Central memory CD4-positive, alpha-beta T cell (primary cell): ENCODE data around the gene FOLR3.
"Not testable (repeated sequence)": the region's sequence is repeated elsewhere in the genome, so short reads cannot be mapped to it uniquely, and the experiment has no call there.

Source experiments
- DNase-seq: peaks from one replicate; pipeline ENCODE4 v3.0.0; 2022

Gene FOLR3

DNA sequence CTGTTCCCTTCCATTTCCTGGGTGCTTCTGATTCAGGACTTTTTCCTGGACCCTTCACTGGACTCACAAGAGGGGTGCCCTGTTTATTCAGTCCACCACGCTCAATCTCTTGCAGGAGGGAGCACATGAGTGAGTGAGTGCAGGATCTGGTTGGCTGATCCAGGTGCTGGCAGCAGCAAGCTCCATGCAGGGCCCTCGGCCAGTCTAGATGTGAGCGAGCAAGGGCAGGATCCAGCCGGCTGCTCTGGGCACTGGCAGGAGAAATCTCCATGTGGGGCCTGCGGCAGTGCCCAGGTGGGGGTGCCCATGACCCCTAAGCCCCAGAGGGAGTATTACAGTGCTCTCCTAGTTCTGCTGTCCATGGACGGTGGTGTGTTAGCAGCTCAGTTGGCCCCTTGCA is 11.5 kb upstream of the FOLR3 start:
- no peak for DNase-seq

DNA sequence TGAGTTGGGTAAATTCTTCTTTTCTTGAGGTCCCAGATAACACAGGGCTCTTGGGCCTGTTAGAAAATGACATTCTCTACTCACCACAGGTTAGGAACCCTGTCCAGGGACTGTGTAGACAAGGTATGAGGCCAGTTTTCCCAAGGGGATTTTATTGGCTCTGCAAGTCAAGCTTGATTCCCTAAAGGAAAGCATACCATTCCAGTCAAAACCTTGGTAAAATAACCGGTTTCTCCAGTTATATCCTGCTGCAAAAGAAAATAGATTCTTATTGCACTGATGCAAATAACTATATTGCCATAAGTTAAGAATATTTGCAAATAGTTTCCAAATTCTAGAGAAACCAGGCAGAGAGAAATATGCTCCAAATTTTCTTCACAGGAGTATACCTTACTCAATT is 9.6 kb upstream of the FOLR3 start:
- no peak for DNase-seq

DNA sequence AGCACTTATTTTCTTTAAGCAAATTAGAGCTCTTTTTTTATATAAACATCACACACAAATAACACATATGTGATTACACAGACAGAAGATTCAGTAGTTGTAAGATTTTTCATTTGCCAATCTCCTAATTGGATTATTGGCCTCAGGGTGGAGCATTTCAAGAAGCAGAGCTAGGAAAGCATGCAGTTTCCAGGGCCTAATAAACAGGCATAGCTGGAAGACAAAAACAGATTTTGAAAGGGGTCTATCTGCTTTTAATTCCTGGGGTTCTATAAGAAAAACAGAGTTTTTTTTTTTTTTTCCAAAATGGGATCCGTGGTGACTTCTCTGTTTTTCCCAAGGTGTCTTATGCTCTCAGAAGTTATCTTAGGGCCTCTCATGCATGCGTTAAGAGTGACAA is 7.6 kb upstream of the FOLR3 start:
- DNase-seq = no peak

DNA sequence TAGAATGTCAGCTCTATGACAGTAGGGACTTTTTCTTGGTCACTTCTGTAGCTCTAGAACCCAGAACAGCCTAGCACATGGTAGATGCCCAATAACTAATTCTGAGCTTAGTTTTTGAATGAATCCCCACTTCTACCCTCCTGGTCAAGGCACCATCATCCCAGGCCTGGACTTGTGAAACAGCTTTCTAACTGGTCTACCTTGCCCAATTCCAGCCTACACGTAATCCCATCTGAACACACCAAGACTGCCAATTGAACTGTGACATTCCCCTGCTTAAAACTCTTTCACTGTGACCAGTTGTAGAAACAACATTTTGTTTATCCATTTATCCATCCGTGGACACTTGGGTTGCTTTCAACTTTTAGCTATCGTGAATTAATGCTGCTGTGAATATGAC is 6.1 kb upstream of the FOLR3 start:
- DNase-seq = no peak

DNA sequence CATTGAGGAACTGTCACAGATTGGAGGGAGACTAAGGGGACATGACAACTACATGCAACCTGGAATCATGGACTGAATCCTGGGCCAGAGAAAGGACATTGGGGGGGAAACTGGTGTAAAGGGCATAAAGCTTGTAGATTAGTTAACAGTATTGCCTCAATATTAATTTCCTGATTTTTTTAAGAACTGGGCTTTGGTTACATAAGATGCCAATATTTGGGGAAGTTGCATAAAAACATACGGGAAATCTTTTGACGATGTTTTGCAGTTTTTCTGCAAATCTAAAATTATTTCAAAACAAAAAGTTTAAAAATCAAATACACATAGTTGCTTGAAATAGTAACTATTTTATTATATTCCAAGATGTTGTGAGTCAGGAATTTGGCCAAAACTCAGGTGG is 2.9 kb upstream of the FOLR3 start:
- no peak for DNase-seq

DNA sequence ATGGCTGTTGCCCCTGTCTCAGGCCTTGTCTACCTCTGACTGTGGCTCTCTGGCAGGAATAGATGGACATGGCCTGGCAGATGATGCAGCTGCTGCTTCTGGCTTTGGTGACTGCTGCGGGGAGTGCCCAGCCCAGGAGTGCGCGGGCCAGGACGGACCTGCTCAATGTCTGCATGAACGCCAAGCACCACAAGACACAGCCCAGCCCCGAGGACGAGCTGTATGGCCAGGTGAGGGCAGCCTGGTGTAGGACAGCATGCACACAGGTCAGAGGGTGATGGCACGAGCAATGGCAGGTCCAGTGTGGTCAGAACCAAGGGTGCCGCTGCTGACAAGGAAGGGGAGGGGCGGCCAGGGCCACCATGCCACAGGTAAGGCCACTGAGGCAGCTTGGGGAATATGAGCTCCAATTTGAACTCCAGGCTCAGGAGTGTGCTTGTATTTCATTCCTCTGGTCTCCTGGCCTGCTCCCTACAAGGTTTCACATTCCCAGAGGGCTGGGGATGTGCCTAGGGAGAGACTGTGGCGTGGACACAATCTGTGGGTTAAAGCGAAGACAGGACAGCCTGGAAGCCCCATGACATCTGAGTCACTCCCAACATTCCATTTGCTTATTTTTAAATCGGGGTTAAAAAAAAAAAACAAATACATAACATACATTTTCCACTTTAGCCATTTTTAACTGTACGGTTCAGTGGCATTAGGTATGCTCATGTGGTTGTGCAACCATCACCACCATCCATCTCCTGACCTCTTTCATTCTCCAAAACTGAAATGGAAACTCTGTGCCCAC is 562 bp downstream of the FOLR3 start:
- no peak for DNase-seq

DNA sequence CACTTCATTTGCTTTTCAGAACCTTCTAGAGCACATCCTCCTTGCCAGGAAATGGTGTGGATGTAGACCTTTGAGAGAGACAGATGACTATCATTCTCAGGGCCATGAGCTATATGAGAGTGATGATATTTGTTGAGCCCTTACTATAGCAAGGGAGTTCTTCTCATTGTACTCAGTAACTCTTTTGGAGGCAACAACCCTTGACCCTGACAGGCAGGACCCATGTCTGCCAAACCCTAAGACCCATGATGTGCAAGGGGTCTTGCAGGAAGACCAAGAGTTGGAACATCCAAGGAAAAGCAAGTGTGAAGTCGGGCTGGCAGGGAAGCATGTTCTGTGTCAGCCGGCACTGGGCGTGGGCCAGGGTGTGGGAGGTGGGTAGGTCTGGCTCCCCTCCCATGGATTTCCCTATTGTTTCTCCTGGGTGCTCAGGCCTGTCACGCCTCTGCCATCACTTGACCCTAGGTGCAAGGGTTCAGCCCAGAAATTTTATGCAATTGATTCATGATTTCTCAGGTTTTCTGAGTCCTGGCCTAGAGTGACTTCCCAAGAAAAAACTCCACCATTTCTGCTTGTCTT is 1.2 kb downstream of the FOLR3 start:
- DNase-seq = no peak

DNA sequence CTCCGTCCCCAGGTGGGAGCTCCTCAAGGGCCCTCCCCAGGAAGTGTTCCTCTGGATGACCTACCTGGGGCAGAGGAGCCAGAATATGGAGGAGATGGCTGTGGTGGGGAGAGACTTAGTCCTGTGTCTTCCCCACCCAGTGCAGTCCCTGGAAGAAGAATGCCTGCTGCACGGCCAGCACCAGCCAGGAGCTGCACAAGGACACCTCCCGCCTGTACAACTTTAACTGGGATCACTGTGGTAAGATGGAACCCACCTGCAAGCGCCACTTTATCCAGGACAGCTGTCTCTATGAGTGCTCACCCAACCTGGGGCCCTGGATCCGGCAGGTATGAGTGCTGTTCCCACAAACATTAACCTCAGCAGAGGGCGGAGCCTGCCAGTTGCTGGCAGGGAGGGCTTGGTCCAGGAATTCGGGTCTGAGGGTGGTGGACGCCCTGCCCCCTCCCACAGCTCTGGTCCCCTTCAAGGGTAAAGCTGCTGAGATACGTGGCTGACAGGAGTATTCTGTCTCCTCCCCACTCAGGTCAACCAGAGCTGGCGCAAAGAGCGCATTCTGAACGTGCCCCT is 3.4 kb downstream of the FOLR3 start:
- DNase-seq = no peak

DNA sequence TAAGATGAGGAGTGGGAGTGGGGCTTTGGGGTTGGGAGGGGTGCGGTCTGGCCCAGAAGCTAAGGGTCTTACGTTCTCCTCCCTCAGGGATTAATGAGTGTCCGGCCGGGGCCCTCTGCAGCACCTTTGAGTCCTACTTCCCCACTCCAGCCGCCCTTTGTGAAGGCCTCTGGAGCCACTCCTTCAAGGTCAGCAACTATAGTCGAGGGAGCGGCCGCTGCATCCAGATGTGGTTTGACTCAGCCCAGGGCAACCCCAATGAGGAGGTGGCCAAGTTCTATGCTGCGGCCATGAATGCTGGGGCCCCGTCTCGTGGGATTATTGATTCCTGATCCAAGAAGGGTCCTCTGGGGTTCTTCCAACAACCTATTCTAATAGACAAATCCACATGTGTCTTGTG is 4.0 kb downstream of the FOLR3 start:
- no peak for DNase-seq

DNA sequence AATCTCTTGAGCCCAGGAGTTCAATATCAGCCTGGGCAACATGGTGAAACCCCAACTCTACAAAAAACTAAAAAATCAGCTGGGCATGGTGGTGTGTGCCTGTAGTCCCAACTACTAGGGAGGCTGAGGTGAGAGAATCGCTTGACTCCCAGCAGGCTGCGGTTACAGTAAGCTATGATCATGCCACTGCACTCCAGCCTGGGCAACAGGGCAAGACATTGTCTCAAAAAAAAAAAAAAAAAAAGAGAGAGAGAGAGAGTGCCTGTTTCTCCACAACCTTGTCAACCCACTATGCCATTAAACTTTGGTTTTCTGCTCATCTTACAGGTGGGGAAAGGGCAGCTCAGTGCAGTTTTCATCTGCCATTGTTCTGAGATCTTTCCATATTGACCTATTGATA is 5.1 kb downstream of the FOLR3 start:
- no peak for DNase-seq

DNA sequence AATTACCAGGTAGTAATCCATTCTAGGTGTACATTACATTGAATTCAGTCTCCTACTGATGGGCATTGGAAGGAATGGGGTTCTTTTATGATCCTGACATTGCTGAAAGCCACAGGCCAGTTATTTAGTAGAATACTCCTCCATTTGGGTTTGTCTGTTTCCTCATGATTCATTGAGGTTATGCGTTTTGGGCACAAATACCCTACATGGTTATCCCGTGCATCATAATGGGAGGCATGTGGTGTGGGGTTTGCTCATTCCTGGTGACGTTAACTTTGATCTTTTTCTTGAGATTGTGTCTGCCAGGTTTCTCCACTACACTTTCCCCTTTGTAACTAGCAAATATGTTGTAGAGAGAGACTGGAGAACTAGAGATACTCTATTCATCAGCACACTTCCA is 5.5 kb downstream of the FOLR3 start:
- DNase-seq = no peak

DNA sequence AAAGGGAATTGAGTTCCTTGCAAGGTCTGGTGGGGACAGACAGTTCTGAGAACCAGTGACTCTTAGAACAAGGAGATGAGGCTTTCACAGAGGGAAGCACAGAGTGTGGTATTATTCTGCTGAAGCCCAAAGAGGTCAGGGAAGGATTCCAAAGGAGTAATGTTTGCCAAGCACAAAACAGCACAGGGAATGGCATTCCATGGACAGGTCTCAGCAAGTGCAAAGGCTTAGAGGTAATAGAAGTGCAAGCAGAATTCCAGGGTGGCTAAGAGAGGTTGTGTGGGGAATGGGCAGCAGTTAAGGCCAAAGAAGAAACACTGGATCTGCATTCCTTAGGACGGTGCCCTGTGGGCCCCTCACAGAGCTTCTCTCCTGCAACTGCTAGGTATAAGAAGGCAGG is 6.6 kb downstream of the FOLR3 start:
- not testable (repeated sequence) for DNase-seq

DNA sequence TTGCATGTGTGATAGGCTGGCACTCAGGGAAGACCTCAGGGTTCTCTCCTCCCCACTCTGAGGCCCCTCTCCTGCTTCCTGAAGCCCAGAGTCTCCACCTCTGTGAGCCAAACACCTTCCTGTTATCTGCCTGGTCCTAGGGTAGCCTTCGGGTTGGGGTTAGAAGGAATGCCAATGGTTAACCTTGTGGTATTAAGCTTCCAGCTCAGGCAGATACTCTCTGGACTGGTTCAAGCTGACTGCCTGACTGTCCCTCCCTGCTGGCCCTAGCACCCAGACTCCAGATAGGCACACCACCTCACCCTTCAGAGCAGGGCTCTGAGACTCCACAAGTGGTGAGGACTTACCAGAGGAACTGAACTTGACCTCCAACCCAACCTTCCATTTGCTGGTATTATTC is 7.0 kb downstream of the FOLR3 start:
- not testable (repeated sequence) for DNase-seq

DNA sequence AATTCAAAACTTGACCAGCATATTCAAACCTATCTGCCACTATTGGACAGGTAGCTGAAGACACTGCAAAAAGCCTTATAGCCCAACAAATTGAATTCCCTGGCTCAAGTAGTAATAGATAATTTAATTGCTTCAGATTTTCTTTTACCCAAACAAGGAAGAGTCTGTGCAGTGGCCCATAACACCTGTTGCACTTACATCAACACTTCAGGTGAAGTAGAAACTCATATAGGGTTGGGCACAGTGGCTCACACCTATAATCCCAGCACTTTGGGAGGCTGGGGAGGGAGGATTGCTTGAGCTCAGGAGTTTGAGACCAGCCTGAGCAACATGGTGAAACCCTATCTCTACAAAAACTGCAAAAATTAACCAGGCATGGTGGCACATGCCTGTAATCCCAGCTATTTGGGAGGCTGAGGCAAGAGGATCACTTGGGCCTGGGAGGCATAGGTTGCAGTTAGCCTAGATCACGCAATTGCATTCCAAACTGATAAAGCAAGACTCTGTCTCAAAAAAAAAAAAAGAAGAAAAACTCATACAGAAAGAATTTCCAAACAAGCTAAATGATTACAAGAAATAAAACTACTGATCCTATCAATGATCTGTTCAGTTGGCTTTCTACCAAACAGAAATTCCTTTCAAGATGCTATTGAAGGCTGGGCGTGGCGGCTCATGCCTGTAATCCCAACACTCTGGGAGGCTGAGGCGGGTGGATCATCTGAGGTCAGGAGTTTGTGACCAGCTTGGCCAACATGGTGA is 9.5 kb downstream of the FOLR3 start:
- no peak for DNase-seq

DNA sequence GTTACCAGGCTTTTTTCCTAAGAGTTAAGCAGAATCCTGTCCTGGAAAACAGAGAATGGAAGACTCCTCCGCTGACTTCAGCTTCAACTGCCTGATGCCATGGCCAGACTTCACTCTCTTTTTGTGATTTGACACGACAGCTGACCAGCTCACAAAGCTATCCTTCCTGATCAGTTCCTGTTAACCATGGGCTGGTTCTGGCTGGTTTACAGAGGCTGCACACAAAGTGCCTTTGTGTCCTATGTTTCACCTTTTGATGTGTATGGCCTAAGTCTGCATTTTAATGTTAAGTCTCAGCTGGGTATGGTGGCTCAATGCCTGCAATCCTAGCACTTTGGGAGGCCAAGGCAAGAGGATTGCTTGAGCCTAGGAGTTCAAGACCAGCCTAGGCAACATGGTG is 11.1 kb downstream of the FOLR3 start:
- no peak for DNase-seq

DNA sequence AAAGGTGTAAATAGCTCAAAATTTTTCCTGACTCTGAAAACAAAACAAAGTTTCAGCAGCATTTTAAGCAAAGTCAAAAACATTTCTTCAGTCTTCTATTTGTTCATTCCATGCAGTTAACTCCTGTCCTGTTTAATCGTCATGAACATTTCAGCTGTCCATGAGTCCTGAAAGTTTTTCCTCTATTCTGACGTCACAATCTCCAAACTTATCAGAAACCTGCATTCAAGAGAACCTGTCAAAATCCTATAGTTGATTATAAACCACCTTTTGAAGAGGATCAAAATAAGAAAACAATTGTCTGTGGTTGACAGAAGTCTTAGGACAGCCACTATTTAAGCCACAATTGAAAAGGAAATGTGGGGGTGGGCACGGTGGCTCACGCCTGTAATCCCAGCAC is 15.4 kb downstream of the FOLR3 start:
- DNase-seq = no peak

DNA sequence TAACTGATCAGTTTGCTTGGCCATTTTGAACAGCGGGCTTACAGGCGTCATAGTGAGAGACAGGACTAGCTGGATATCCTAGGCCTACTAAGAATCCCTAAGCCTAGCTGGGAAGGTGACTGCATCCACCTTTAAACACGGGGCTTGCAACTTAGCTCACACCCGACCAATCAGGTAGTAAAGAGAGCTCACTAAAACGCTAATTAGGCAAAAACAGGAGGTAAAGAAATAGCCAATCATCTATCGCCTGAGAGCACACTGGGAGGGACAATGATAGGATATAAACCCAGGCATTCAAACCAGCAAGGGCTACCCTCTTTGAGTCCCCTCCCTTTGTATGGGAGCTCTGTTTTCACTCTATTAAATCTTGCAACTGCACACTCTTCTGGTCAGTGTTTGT is 18.3 kb downstream of the FOLR3 start:
- DNase-seq = not testable (repeated sequence)

DNA sequence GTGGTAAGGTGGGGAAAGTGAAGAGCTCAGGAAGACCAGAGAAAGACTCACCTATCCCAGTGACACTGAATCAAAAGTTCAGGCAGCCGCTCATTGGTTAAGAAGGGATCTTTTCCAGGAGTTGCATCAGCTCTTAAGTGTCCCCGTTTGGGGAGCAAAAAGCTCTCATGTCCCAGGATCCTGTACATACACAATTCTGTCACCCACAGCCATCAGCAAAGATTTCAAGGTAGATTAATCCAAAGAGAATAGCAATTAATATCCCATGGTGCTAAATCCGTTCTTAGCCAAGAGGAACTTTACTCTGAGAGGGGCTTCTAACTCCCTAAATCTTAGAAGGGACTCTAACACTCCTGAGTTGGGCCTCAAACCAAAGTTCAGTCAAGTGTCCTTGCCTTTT is 19.3 kb downstream of the FOLR3 start:
- DNase-seq = no peak

DNA sequence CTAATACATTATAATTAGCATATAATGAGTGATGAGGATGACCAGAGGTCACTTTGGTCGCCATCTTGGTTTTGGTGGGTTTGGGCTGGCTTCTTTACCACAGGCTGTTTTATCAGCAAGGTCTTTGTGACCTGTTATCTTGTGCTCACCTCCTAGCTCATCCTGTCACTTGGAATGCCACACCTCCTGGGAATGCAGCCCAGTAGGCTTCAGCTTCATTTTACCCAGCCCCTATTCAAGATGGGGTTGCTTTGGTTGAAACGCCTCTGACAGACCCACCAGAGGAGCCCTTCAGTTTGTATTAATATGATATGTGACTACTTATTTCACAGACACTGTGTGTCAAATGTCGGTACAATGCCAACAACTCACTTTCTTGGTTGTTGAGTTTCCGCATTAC is 20.2 kb downstream of the FOLR3 start:
- DNase-seq = no peak

DNA sequence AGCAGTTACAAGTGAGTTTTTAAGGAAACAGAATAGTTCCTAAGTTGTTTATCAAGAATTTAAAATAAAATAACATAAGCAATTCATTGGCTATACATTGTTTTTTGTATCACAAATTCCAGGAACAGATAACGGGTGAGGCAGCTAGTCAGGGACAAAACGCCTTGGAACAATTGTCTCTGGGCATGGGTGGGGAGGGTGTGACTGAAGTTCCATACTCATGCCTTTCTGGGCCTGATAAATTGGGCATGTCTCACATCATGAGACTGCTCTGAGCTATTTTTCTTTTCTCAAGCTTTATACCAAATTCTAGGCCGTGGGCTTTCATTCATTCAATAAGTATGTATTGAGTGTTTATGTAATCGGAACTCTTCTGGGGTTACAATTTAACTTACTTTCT is 21.6 kb downstream of the FOLR3 start:
- no peak for DNase-seq

DNA sequence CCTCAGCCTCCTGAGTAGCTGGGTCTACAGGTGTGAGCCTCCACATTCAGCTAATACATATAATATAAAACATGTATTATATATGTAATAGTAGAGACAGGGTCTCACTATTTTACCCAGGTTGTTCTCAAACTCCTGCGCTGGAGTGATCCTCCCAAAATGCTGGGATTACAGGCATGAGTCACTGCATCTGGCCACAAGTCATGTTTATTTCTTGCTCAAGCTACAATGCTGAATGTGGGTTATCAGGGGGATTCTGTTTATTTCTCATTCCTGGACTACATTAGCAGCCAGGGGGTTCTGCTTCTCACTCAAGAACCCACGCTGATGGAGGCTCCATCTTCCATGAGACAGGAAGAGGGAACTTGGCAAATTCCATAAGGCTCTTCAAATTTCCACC is 24.8 kb downstream of the FOLR3 start:
- no peak for DNase-seq

DNA sequence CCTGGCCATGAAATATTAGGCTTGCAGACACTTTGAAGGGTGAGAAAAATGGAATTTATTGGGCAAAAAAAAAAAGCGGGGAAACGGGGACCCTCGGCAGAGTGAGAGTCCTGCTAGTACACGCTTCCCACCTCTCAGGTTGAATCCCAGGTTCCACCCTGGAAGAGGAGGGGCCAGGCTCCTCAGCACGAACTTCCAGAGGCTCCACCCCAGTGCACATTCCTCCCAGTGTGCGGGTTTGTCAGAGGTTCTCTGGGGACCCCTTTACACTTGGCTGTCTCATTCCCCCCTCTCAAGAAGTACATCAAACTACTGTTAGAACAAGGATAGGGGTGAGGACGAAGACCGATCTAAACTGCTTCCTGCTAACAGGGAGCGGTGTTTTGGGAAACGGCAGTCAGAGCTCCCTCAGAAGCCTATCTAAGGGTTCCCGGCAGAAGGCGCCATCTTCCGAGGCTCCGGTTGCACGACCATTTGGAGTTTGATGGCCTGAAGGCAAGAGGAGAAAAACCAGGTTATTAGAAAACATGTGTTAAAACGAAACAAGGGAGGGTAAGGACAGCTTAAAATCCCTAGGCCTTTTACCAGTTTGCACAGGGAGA is 27.5 kb downstream of the FOLR3 start:
- no peak for DNase-seq

DNA sequence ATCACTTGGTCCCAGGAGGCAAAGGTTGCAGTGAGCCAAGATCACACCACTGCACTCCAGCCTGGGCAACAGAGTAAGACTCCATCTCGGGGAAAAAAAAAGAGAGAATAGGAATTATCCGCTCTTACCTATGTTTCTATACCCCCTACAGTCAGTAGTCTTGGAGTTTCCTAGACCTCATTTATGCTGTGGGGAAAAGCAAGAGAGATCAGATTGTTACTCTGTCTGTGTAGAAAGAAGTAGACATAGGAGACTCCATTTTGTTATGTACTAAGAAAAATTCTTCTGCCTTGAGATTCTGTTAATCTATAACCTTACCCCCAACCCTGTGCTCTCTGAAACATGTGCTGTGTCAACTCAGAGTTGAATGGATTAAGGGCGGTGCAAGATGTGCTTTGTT is 28.7 kb downstream of the FOLR3 start:
- not testable (repeated sequence) for DNase-seq
